GM21360 (cell line): Measurements from ENCODE around the gene TSPAN5.

Experiments used
- ATAC-seq: cut with Tn5 transposase; IDR thresholded peaks from one replicate; pipeline ENCODE4 v1.9.1; 2021; ENCODE audit warnings: mild to moderate bottlenecking, moderate library complexity; ENCODE audit not compliant: unreplicated experiment

Gene TSPAN5

GRCh38 chr4:98601708-98602107, 56.7 kb downstream of the TSPAN5 start:
- peak; percentile 73 for ATAC-seq

GRCh38 chr4:98599617-98600205, 58.7 kb downstream of the TSPAN5 start:
- ATAC-seq = no peak

- no peak for ATAC-seq
Measured at GRCh38 chr4:98586962-98587354, 71.5 kb downstream of the TSPAN5 start.

GRCh38 chr4:98586291-98586961, 72.0 kb downstream of the TSPAN5 start:
- ATAC-seq = no peak

- ATAC-seq = no peak
Measured at GRCh38 chr4:98585596-98585995, 72.8 kb downstream of the TSPAN5 start.

- ATAC-seq = no peak
Measured at GRCh38 chr4:98584265-98584664, 74.1 kb downstream of the TSPAN5 start.

- ATAC-seq = no peak
Measured at GRCh38 chr4:98583265-98583664, 75.1 kb downstream of the TSPAN5 start.

GRCh38 chr4:98581126-98581525, 77.3 kb downstream of the TSPAN5 start:
- no peak for ATAC-seq

GRCh38 chr4:98577956-98578355, 80.5 kb downstream of the TSPAN5 start:
- no peak for ATAC-seq

- ATAC-seq = no peak
Measured at GRCh38 chr4:98574816-98575215, 83.6 kb downstream of the TSPAN5 start.

GRCh38 chr4:98573791-98574190, 84.6 kb downstream of the TSPAN5 start:
- no peak for ATAC-seq

- ATAC-seq = no peak
Measured at GRCh38 chr4:98572697-98573096, 85.7 kb downstream of the TSPAN5 start.

- no peak for ATAC-seq
Measured at GRCh38 chr4:98571161-98571786, 87.1 kb downstream of the TSPAN5 start.

- no peak for ATAC-seq
Measured at GRCh38 chr4:98570151-98570797, 88.1 kb downstream of the TSPAN5 start.

GRCh38 chr4:98568941-98569663, 89.3 kb downstream of the TSPAN5 start:
- no peak for ATAC-seq

GRCh38 chr4:98567611-98568010, 90.8 kb downstream of the TSPAN5 start:
- ATAC-seq = no peak

GRCh38 chr4:98566361-98567008, 91.9 kb downstream of the TSPAN5 start:
- no peak for ATAC-seq

- ATAC-seq = no peak
Measured at GRCh38 chr4:98565681-98566301, 92.6 kb downstream of the TSPAN5 start.

- ATAC-seq = no peak
Measured at GRCh38 chr4:98564852-98565251, 93.6 kb downstream of the TSPAN5 start.

- ATAC-seq = no peak
Measured at GRCh38 chr4:98560321-98560720, 98.1 kb downstream of the TSPAN5 start.
